Keratinocyte (primary cell): ENCODE measurements around the gene CFH.
"Not testable (repeated sequence)": the region's sequence is repeated elsewhere in the genome, so short reads cannot be mapped to it uniquely, and the experiment has no call there.

Experiments used
- CTCF ChIP-seq, 3 experiments: IDR thresholded peaks in 1 of 3; conservative IDR thresholded peaks in 1 of 3; optimal IDR thresholded peaks in 1 of 3; 2 replicates in 2 of 3; 3 replicates in 1 of 3; pipeline versions ENCODE3 to v1.5.1; 2011; ENCODE audit warnings: low read length in 3 of 3, mild to moderate bottlenecking in 3 of 3, moderate library complexity in 2 of 3, control low read depth in 1 of 3, inconsistent platforms in 1 of 3; ENCODE audit not compliant: insufficient read depth in 2 of 3; ENCODE audit errors: extremely low read depth in 1 of 3
- EZH2 ChIP-seq: IDR thresholded peaks from one replicate; pipeline ENCODE4 v1.6.1; 2012; ENCODE audit warnings: inconsistent platforms, mild to moderate bottlenecking, low read length, moderate library complexity

DNA sequence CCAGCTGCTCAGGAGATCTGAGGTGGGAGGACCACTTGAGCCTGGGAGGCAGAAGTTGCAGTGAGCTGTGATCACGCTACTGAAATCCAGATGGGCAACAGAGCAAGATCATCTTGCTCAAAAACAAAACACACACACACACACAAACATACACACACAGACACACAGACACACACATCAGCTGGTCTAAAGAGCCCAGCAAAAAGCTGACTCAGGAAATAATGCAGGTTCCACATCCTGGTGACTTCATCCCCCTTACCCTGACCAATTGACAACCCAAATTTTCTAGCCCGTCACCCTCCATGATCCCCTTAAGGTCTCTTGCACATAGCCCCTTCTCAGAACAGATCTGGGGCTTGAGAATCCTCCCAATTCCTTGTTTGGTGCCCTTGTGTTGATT lies 58.0 kb downstream of the CFH start:
- TF ChIP-seq CTCF (optimal IDR thresholded peaks at IDR 0.05 in 1 of 3, IDR thresholded peaks at IDR 0.05 in 1 of 3, conservative IDR thresholded peaks at IDR 0.05 in 1 of 3; ENCODE audit: extremely low read depth in 1 of 3, insufficient read depth in 2 of 3, low read length in 3 of 3); EZH2: not testable (repeated sequence)
